ENCODE data around the gene NPTN.

Gene NPTN

GRCh38 chr15:73570355-73571032 lies 62.7 kb downstream of the NPTN start:
- H3K4me1 ChIP-seq (ENCODE audit: low read depth, poor library complexity, severe bottlenecking), result no peaks in the 10 kb centered on the region
- H3K36me3 ChIP-seq (ENCODE audit: insufficient read depth), result no peaks in the 10 kb centered on the region
- no peaks in the 10 kb centered on the region for H4K20me1 ChIP-seq (ENCODE audit: insufficient read depth)
- H2AFZ ChIP-seq (ENCODE audit: low read depth), result no peak overlapping the region
- H3K27me3 ChIP-seq (ENCODE audit: insufficient read depth, low read depth), result no peaks in the 10 kb centered on the region
- no peak overlapping the region for H3K4me2 ChIP-seq
- no peak overlapping the region for H3K9ac ChIP-seq
- no peak for TF ChIP-seq CTCF (conservative IDR thresholded peaks at IDR 0.05; ENCODE audit: low read depth, low read length)
- no peak overlapping the region for H3K27ac ChIP-seq
- H3K4me3 ChIP-seq (IDR thresholded peaks at IDR 0.05; ENCODE audit: insufficient read depth, low read depth, low read length), result no peak overlapping the region
- no peaks in the 10 kb centered on the region for H3K79me2 ChIP-seq (ENCODE audit: insufficient read depth, low read depth)

GRCh38 chr15:73569361-73569760 lies 63.8 kb downstream of the NPTN start:
- no peak overlapping the region for H3K9ac ChIP-seq
- H3K4me2 ChIP-seq, result no peak overlapping the region
- no peaks in the 10 kb centered on the region for H3K4me1 ChIP-seq (ENCODE audit: low read depth, poor library complexity, severe bottlenecking)
- no peaks in the 10 kb centered on the region for H3K27me3 ChIP-seq (ENCODE audit: insufficient read depth, low read depth)
- no peak overlapping the region for H3K4me3 ChIP-seq (IDR thresholded peaks at IDR 0.05; ENCODE audit: insufficient read depth, low read depth, low read length)
- H4K20me1 ChIP-seq (ENCODE audit: insufficient read depth), result no peaks in the 10 kb centered on the region
- H2AFZ ChIP-seq (ENCODE audit: low read depth), result no peak overlapping the region
- H3K36me3 ChIP-seq (ENCODE audit: insufficient read depth), result no peaks in the 10 kb centered on the region
- no peak overlapping the region for H3K27ac ChIP-seq
- no peak for TF ChIP-seq CTCF (conservative IDR thresholded peaks at IDR 0.05; ENCODE audit: low read depth, low read length)
- no peaks in the 10 kb centered on the region for H3K79me2 ChIP-seq (ENCODE audit: insufficient read depth, low read depth)

- Histone ChIP-seq H3K9ac (no peak overlapping the region), H3K27me3 (ENCODE audit: insufficient read depth, low read depth) (no peaks in the 10 kb centered on the region), H3K36me3 (ENCODE audit: insufficient read depth) (no peaks in the 10 kb centered on the region)
These were observed 64.5 kb downstream of the NPTN start for GRCh38 chr15:73568564-73569280.

GRCh38 chr15:73567020-73567419 lies 66.2 kb downstream of the NPTN start:
- Histone ChIP-seq H4K20me1 (ENCODE audit: insufficient read depth) (no peaks in the 10 kb centered on the region), H3K4me2 (no peak overlapping the region), H3K9ac (no peak overlapping the region), H3K27me3 (ENCODE audit: insufficient read depth, low read depth) (no peaks in the 10 kb centered on the region), H3K27ac (no peak overlapping the region), H3K36me3 (ENCODE audit: insufficient read depth) (no peaks in the 10 kb centered on the region), H2AFZ (ENCODE audit: low read depth) (no peak overlapping the region), H3K4me3 (IDR thresholded peaks at IDR 0.05; ENCODE audit: insufficient read depth, low read depth, low read length) (no peak overlapping the region), H3K4me1 (ENCODE audit: low read depth, poor library complexity, severe bottlenecking) (no peaks in the 10 kb centered on the region), H3K79me2 (ENCODE audit: insufficient read depth, low read depth) (no peaks in the 10 kb centered on the region)
- no peak for TF ChIP-seq CTCF (conservative IDR thresholded peaks at IDR 0.05; ENCODE audit: low read depth, low read length)

More at GRCh38 chr15:73568564-73569280, 64.5 kb downstream of the NPTN start:
- Histone ChIP-seq H3K79me2 (ENCODE audit: insufficient read depth, low read depth) (no peaks in the 10 kb centered on the region), H3K4me1 (ENCODE audit: low read depth, poor library complexity, severe bottlenecking) (no peaks in the 10 kb centered on the region), H3K4me2 (no peak overlapping the region), H3K27ac (no peak overlapping the region), H4K20me1 (ENCODE audit: insufficient read depth) (no peaks in the 10 kb centered on the region), H2AFZ (ENCODE audit: low read depth) (no peak overlapping the region), H3K4me3 (IDR thresholded peaks at IDR 0.05; ENCODE audit: insufficient read depth, low read depth, low read length) (no peak overlapping the region)
- TF ChIP-seq CTCF (conservative IDR thresholded peaks at IDR 0.05; ENCODE audit: low read depth, low read length), result no peak

Measured in KMS-11 (cell line).